HCT116 (cell line): ENCODE data around the gene WIZ. TPM values are rescaled to one million over a fixed set of nuclear protein-coding genes. Genes with fewer than 3 reads are reported as not detected.

Experiments
- ATAC-seq: fragments of 200-7000 bp; cut with Tn5 transposase; 2 replicates; pipeline ENCODE4 v1.9.1; 2020; ENCODE audit warnings: mild to moderate bottlenecking, moderate library complexity
- BruUV-seq: library from RNA; stranded (reverse); fragments of 400-500 nt; replicated peaks from 2 replicates; lab custom pipeline; 2021; lab: Mats Ljungman, UMichigan
- CTCF ChIA-PET: fragments of 300-600 bp; sonication (Branson Sonifier 250); formaldehyde crosslinking; loops from one replicate; lab custom pipeline; 2021; ENCODE audit warnings: antibody characterized with exemption; lab: Charles Lee
- POLR2A ChIA-PET: fragments of 300-600, 350-600 bp; sonication (Branson Sonifier 250); formaldehyde crosslinking; loops from one replicate; lab custom pipeline; 2021; ENCODE audit warnings: antibody characterized with exemption; lab: Charles Lee
- RAD21 ChIA-PET, 2 experiments: fragments of 300-600 bp; sonication (Branson Sonifier 250); formaldehyde crosslinking; loops; one replicate each; lab custom pipeline; 2023; ENCODE audit warnings: low total read pairs in 2 of 2; ENCODE audit not compliant: uncharacterized antibody in 2 of 2, unreplicated experiment in 2 of 2, low non-redundant PET in 1 of 2; lab: Charles Lee
- DNase-seq: peaks from one replicate; pipeline ENCODE4 v3.0.0-alpha.2; 2010; ENCODE audit warnings: low read depth, low spot score
- H2AFZ ChIP-seq: fragments of 200-600 bp; shearing (Covaris generic), sonication (generic); 2 replicates; pipeline ENCODE4 v1.6.1; 2017; ENCODE audit warnings: low read depth, mixed run types, mixed read lengths, antibody characterized with exemption, low read length; ENCODE audit not compliant: poor library complexity, severe bottlenecking
- H3K27ac ChIP-seq: 2 replicates; pipeline ENCODE4 v1.5.1; 2012; ENCODE audit warnings: low read depth, low read length
- H3K27me3 ChIP-seq: fragments of 200-600 bp; sonication (generic); 2 replicates; pipeline ENCODE4 v1.6.1; 2016; ENCODE audit warnings: mixed run types, low read length, mixed read lengths; ENCODE audit not compliant: insufficient read depth
- H3K36me3 ChIP-seq, 2 experiments: fragments of 200-500 bp in 1 of 2; fragments of 200-600 bp in 1 of 2; sonication (Bioruptor generic) in 1 of 2; sonication (generic) in 1 of 2; 2 replicates each; pipeline versions ENCODE4 v1.5.1 to v1.6.1; 2014 to 2016; ENCODE audit warnings: low read length in 2 of 2, inconsistent platforms in 1 of 2, mixed read lengths in 1 of 2, mixed run types in 1 of 2; ENCODE audit not compliant: insufficient read depth in 2 of 2, control insufficient read depth in 1 of 2
- H3K4me1 ChIP-seq, 2 experiments: fragments of 200-600 bp in 1 of 2; sonication (generic) in 1 of 2; 2 replicates each; pipeline versions ENCODE4 v1.5.1 to v1.6.1; 2012 to 2017; ENCODE audit warnings: low read length in 2 of 2, inconsistent platforms in 1 of 2, mild to moderate bottlenecking in 1 of 2, mixed read lengths in 1 of 2, mixed run types in 1 of 2, moderate library complexity in 1 of 2; ENCODE audit not compliant: insufficient read depth in 2 of 2, control insufficient read depth in 1 of 2
- H3K4me2 ChIP-seq: fragments of 200-600 bp; sonication (generic); 2 replicates; pipeline ENCODE4 v1.6.1; 2017; ENCODE audit warnings: mixed run types, low read length, mixed read lengths
- H3K4me3 ChIP-seq, 2 experiments: fragments of 200-600 bp in 1 of 2; sonication (generic) in 1 of 2; replicated peaks in 1 of 2; 2 replicates each; pipeline ENCODE4 v1.5.1; 2011 to 2016; ENCODE audit warnings: low read length in 2 of 2, control low read depth in 1 of 2, low read depth in 1 of 2, mild to moderate bottlenecking in 1 of 2, mixed read lengths in 1 of 2, mixed run types in 1 of 2
- H3K79me2 ChIP-seq: fragments of 200-600 bp; sonication (generic); 2 replicates; pipeline ENCODE4 v1.6.1; 2017; ENCODE audit warnings: mild to moderate bottlenecking, mixed run types, low read length, moderate library complexity, mixed read lengths; ENCODE audit not compliant: insufficient read depth
- H3K9ac ChIP-seq: fragments of 200-600 bp; sonication (generic); 2 replicates; pipeline ENCODE4 v1.6.1; 2016; ENCODE audit warnings: low read length, mixed read lengths
- H3K9me2 ChIP-seq: fragments of 200-600 bp; sonication (generic), shearing (Covaris generic); 2 replicates; pipeline ENCODE4 v1.6.1; 2017; ENCODE audit warnings: mixed run types, mild to moderate bottlenecking, moderate library complexity; ENCODE audit not compliant: insufficient read depth
- H3K9me3 ChIP-seq, 2 experiments: fragments of 200-500 bp in 1 of 2; fragments of 200-600 bp in 1 of 2; sonication (Bioruptor generic) in 1 of 2; sonication (generic) in 1 of 2; 2 replicates each; pipeline ENCODE4 v1.6.1; 2014 to 2017; ENCODE audit warnings: low read length in 2 of 2, mixed read lengths in 2 of 2, inconsistent platforms in 1 of 2, low read depth in 1 of 2, mild to moderate bottlenecking in 1 of 2, mixed run types in 1 of 2, moderate library complexity in 1 of 2; ENCODE audit not compliant: control insufficient read depth in 1 of 2, insufficient read depth in 1 of 2
- H4K20me1 ChIP-seq: fragments of 200-600 bp; sonication (generic), shearing (Covaris generic); 2 replicates; pipeline ENCODE4 v1.6.1; 2017; ENCODE audit warnings: mixed run types, mild to moderate bottlenecking, moderate library complexity; ENCODE audit not compliant: insufficient read depth
- ATF3 ChIP-seq: IDR thresholded peaks from 2 replicates; pipeline ENCODE4 v1.6.1; 2012
- CBX3 ChIP-seq: IDR thresholded peaks from 2 replicates; pipeline ENCODE4 v1.6.1; 2012; ENCODE audit warnings: low read depth
- CEBPB ChIP-seq: IDR thresholded peaks from 2 replicates; pipeline ENCODE4 v1.6.1; 2012; ENCODE audit warnings: low read depth
- EGR1 ChIP-seq: IDR thresholded peaks from 2 replicates; pipeline ENCODE4 v1.6.1; 2012; ENCODE audit warnings: low read depth
- ELF1 ChIP-seq: IDR thresholded peaks from 2 replicates; pipeline ENCODE4 v1.6.1; 2012; ENCODE audit warnings: low read depth, borderline replicate concordance
- EZH2 ChIP-seq: fragments of 200-600 bp; sonication (generic); IDR thresholded peaks from 2 replicates; pipeline ENCODE4 v1.6.1; 2017; ENCODE audit warnings: antibody characterized with exemption, mixed run types
- JUND ChIP-seq: IDR thresholded peaks from 2 replicates; pipeline ENCODE4 v1.6.1; 2012
- MAX ChIP-seq: IDR thresholded peaks from 2 replicates; pipeline ENCODE4 v1.6.1; 2012
- POLR2A ChIP-seq: IDR thresholded peaks from 2 replicates; pipeline ENCODE4 v1.7.0; 2011; ENCODE audit warnings: borderline replicate concordance; ENCODE audit not compliant: insufficient read depth, insufficient read length; ENCODE audit errors: extremely low read depth
- POLR2AphosphoS5 ChIP-seq: IDR thresholded peaks from 2 replicates; pipeline ENCODE4 v1.6.1; 2011; ENCODE audit warnings: mild to moderate bottlenecking, low read depth, low read length, moderate library complexity
- RAD21 ChIP-seq: IDR thresholded peaks from 2 replicates; pipeline ENCODE4 v1.6.1; 2012; ENCODE audit warnings: low read depth, mild to moderate bottlenecking
- SIN3A ChIP-seq: IDR thresholded peaks from 2 replicates; pipeline ENCODE4 v1.6.1; 2012; ENCODE audit warnings: low read depth
- SP1 ChIP-seq: IDR thresholded peaks from 2 replicates; pipeline ENCODE4 v1.6.1; 2012; ENCODE audit warnings: low read depth
- SRF ChIP-seq: IDR thresholded peaks from 2 replicates; pipeline ENCODE4 v1.6.1; 2012; ENCODE audit warnings: low read depth
- TCF7L2 ChIP-seq: IDR thresholded peaks from 2 replicates; pipeline ENCODE4 v1.7.0; 2011; ENCODE audit warnings: borderline replicate concordance, inconsistent platforms; ENCODE audit not compliant: insufficient read depth, insufficient read length; ENCODE audit errors: extremely low read depth
- ZBTB33 ChIP-seq: IDR thresholded peaks from 2 replicates; pipeline ENCODE4 v1.6.1; 2011; ENCODE audit warnings: mild to moderate bottlenecking, low read length, moderate library complexity; ENCODE audit not compliant: insufficient replicate concordance; ENCODE audit errors: extremely low read depth
- ZFX ChIP-seq: fragments of 450-650 bp; IDR thresholded peaks from 2 replicates; pipeline ENCODE4 v1.6.1; 2017
- ZNF274 ChIP-seq: fragments of 200-500 bp; sonication (Bioruptor generic); IDR thresholded peaks from 2 replicates; pipeline ENCODE4 v1.6.1; 2014; ENCODE audit warnings: mild to moderate bottlenecking, low read depth, low read length, inconsistent platforms
- intact Hi-C: fragments of 100-400 bp; cut with micrococcal nuclease; formaldehyde crosslinking; loops from 2 replicates; pipeline ENCODE4 v1.10.0; 2022
- total RNA-seq: library from RNA; stranded (reverse); gene quantifications from one replicate; pipeline ENCODE4 v1.2.1, GENCODE V29; 2021; ENCODE audit not compliant: unreplicated experiment

Gene WIZ
- total RNA-seq, 1 experiment from 2014 or later, result 28.4 TPM

- intact Hi-C loops, result no loop called here
- no peak overlapping the region for H3K27ac ChIP-seq
- H3K4me2 ChIP-seq, result no peak overlapping the region
- ChIA-PET POLR2A (no interaction called here), CTCF (no interaction called here), RAD21 (no interaction called here)
- no peaks in the 10 kb centered on the region for H3K9me2 ChIP-seq
- H4K20me1 ChIP-seq, result no peaks in the 10 kb centered on the region
- H3K4me1 ChIP-seq, result no peaks in the 10 kb centered on the region
- BruUV-seq, result no TSS peak
- no peak overlapping the region for H2AFZ ChIP-seq
- H3K79me2 ChIP-seq, result peaks cover 50% of the 10 kb centered on the region
- DNase-seq, result no peak
- H3K36me3 ChIP-seq, result peaks cover 33 to 39% of the 10 kb centered on the region in 2 experiments; a peak in 3 of 4 replicates
- H3K4me3 ChIP-seq, result no peak overlapping the region
- no peaks in the 10 kb centered on the region for H3K9me3 ChIP-seq
- TF ChIP-seq MAX, result no peak
- no peak for TF ChIP-seq CEBPB
- no peak for TF ChIP-seq POLR2A
- no peak for TF ChIP-seq CBX3
- no peak for TF ChIP-seq JUND
- TF ChIP-seq EGR1, result no peak
- TF ChIP-seq RAD21, result no peak
- TF ChIP-seq POLR2AphosphoS5, result no peak
- TF ChIP-seq, all 23 proteins: peak for 0
- H3K9ac ChIP-seq, result no peak overlapping the region
- H3K27me3 ChIP-seq, result no peaks in the 10 kb centered on the region
- no peak for ATAC-seq
Measured at GRCh38 chr19:15397782-15398181, 52.0 kb downstream of the WIZ start.

- peaks cover 47% of the 10 kb centered on the region for H3K79me2 ChIP-seq
- H3K9me3 ChIP-seq, result no peaks in the 10 kb centered on the region
- H2AFZ ChIP-seq, result no peak overlapping the region
- H3K4me3 ChIP-seq, result no peak overlapping the region
- BruUV-seq, result no TSS peak
- H3K4me2 ChIP-seq, result no peak overlapping the region
- POLR2A ChIA-PET, result no interaction called here
- DNase-seq, result no peak
- no peaks in the 10 kb centered on the region for H4K20me1 ChIP-seq
- CTCF ChIA-PET, result no interaction called here
- H3K36me3 ChIP-seq, result peaks cover 35 to 37% of the 10 kb centered on the region in 2 experiments; a peak in 3 of 4 replicates
- RAD21 ChIA-PET, result no interaction called here
- no peaks in the 10 kb centered on the region for H3K4me1 ChIP-seq
- ATAC-seq, result no peak
- H3K27ac ChIP-seq, result no peak overlapping the region
- no peaks in the 10 kb centered on the region for H3K9me2 ChIP-seq
- TF ChIP-seq EGR1, result no peak
- no peak for TF ChIP-seq ZFX
- no peak for TF ChIP-seq SIN3A
- TF ChIP-seq SP1, result no peak
- TF ChIP-seq TCF7L2, result no peak
- no peak for TF ChIP-seq ZNF274
- TF ChIP-seq ZBTB33, result no peak
- TF ChIP-seq ELF1, result no peak
- no peak for TF ChIP-seq RAD21
- no peak for TF ChIP-seq JUND
- no peak for TF ChIP-seq CEBPB
- TF ChIP-seq EZH2, result no peak
- no peak for TF ChIP-seq SRF
- TF ChIP-seq ATF3, result no peak
- TF ChIP-seq, all 23 proteins: peak for 0
- no peaks in the 10 kb centered on the region for H3K27me3 ChIP-seq
- H3K9ac ChIP-seq, result no peak overlapping the region
- intact Hi-C loops, result no loop called here
Measured at GRCh38 chr19:15397236-15397635, 52.5 kb downstream of the WIZ start.
